Measurements from ENCODE around the gene DIP2A.

DIP2A gene

GRCh38 chr21:46434322-46434958, 24.3 kb upstream of the DIP2A start:
- Histone ChIP-seq H3K36me3 (ENCODE audit: control insufficient read depth in 5 of 5, insufficient read depth in 5 of 5, low read length in 5 of 5) (peaks cover 2 to 88% (median 71%) of the 10 kb centered on the region in 5 donors), H3K4me3 (ENCODE audit: low read depth in 1 of 5, low read length in 5 of 5) (no peak overlapping the region), H3K27me3 (ENCODE audit: control insufficient read depth in 5 of 5, insufficient read depth in 4 of 5, low read length in 5 of 5) (no peaks in the 10 kb centered on the region), H3K4me1 (ENCODE audit: control insufficient read depth in 5 of 5, insufficient read depth in 5 of 5, low read length in 5 of 5) (peaks cover 0 to 7% (median 0%) of the 10 kb centered on the region in 5 donors), H3K9me3 (ENCODE audit: control insufficient read depth in 5 of 5, low read length in 5 of 5) (no peaks in the 10 kb centered on the region), H3K27ac (ENCODE audit: low read depth, low read length) (no peak overlapping the region), H3K9ac (ENCODE audit: low read length in 5 of 5) (no peak overlapping the region)

- Histone ChIP-seq H3K9me3 (ENCODE audit: control insufficient read depth in 5 of 5, low read length in 5 of 5) (no peaks in the 10 kb centered on the region), H3K4me3 (ENCODE audit: low read depth in 1 of 5, low read length in 5 of 5) (no peak overlapping the region), H3K4me1 (ENCODE audit: control insufficient read depth in 5 of 5, insufficient read depth in 5 of 5, low read length in 5 of 5) (peaks cover 0 to 7% (median 0%) of the 10 kb centered on the region in 5 donors), H3K27me3 (ENCODE audit: control insufficient read depth in 5 of 5, insufficient read depth in 4 of 5, low read length in 5 of 5) (no peaks in the 10 kb centered on the region), H3K36me3 (ENCODE audit: control insufficient read depth in 5 of 5, insufficient read depth in 5 of 5, low read length in 5 of 5) (peaks cover 2 to 88% (median 73%) of the 10 kb centered on the region in 5 donors), H3K9ac (ENCODE audit: low read length in 5 of 5) (no peak overlapping the region), H3K27ac (ENCODE audit: low read depth, low read length) (no peak overlapping the region)
These were observed 22.9 kb upstream of the DIP2A start for GRCh38 chr21:46435786-46436227.

- Histone ChIP-seq H3K9me3 (ENCODE audit: control insufficient read depth in 5 of 5, low read length in 5 of 5) (no peaks in the 10 kb centered on the region), H3K27ac (ENCODE audit: low read depth, low read length) (no peak overlapping the region), H3K9ac (ENCODE audit: low read length in 5 of 5) (no peak overlapping the region), H3K27me3 (ENCODE audit: control insufficient read depth in 5 of 5, insufficient read depth in 4 of 5, low read length in 5 of 5) (no peaks in the 10 kb centered on the region), H3K36me3 (ENCODE audit: control insufficient read depth in 5 of 5, insufficient read depth in 5 of 5, low read length in 5 of 5) (peaks cover 2 to 88% (median 73%) of the 10 kb centered on the region in 5 donors), H3K4me3 (ENCODE audit: low read depth in 1 of 5, low read length in 5 of 5) (no peak overlapping the region), H3K4me1 (ENCODE audit: control insufficient read depth in 5 of 5, insufficient read depth in 5 of 5, low read length in 5 of 5) (peaks cover 0 to 5% (median 0%) of the 10 kb centered on the region in 5 donors)
These were observed 22.1 kb upstream of the DIP2A start for GRCh38 chr21:46436621-46437020.

- H3K27ac ChIP-seq (ENCODE audit: low read depth, low read length): no peak overlapping the region
- no peaks in the 10 kb centered on the region for H3K27me3 ChIP-seq (ENCODE audit: control insufficient read depth in 5 of 5, insufficient read depth in 4 of 5, low read length in 5 of 5)
- no peaks in the 10 kb centered on the region for H3K9me3 ChIP-seq (ENCODE audit: control insufficient read depth in 5 of 5, low read length in 5 of 5)
- peaks cover 2 to 88% (median 73%) of the 10 kb centered on the region in 5 donors for H3K36me3 ChIP-seq (ENCODE audit: control insufficient read depth in 5 of 5, insufficient read depth in 5 of 5, low read length in 5 of 5)
- H3K4me3 ChIP-seq (ENCODE audit: low read depth in 1 of 5, low read length in 5 of 5): no peak overlapping the region
- no peak overlapping the region for H3K9ac ChIP-seq (ENCODE audit: low read length in 5 of 5)
- H3K4me1 ChIP-seq (ENCODE audit: control insufficient read depth in 5 of 5, insufficient read depth in 5 of 5, low read length in 5 of 5): no peaks in the 10 kb centered on the region
These were observed 21.6 kb upstream of the DIP2A start for GRCh38 chr21:46437096-46437498.

- no peak overlapping the region for H3K4me3 ChIP-seq (ENCODE audit: low read depth in 1 of 5, low read length in 5 of 5)
- H3K36me3 ChIP-seq (ENCODE audit: control insufficient read depth in 5 of 5, insufficient read depth in 5 of 5, low read length in 5 of 5): peaks cover 0 to 88% (median 73%) of the 10 kb centered on the region in 5 donors
- no peak overlapping the region for H3K9ac ChIP-seq (ENCODE audit: low read length in 5 of 5)
These were observed 21.2 kb upstream of the DIP2A start for GRCh38 chr21:46437511-46437910.

GRCh38 chr21:46438241-46438640, 20.4 kb upstream of the DIP2A start:
- H3K36me3 ChIP-seq (ENCODE audit: control insufficient read depth in 5 of 5, insufficient read depth in 5 of 5, low read length in 5 of 5): peaks cover 0 to 89% (median 79%) of the 10 kb centered on the region in 5 donors
- H3K27ac ChIP-seq (ENCODE audit: low read depth, low read length): no peak overlapping the region
- no peak overlapping the region for H3K4me3 ChIP-seq (ENCODE audit: low read depth in 1 of 5, low read length in 5 of 5)
- H3K9me3 ChIP-seq (ENCODE audit: control insufficient read depth in 5 of 5, low read length in 5 of 5): no peaks in the 10 kb centered on the region
- no peak overlapping the region for H3K9ac ChIP-seq (ENCODE audit: low read length in 5 of 5)
- no peaks in the 10 kb centered on the region for H3K4me1 ChIP-seq (ENCODE audit: control insufficient read depth in 5 of 5, insufficient read depth in 5 of 5, low read length in 5 of 5)
- H3K27me3 ChIP-seq (ENCODE audit: control insufficient read depth in 5 of 5, insufficient read depth in 4 of 5, low read length in 5 of 5): no peaks in the 10 kb centered on the region

More at GRCh38 chr21:46437511-46437910, 21.2 kb upstream of the DIP2A start:
- no peaks in the 10 kb centered on the region for H3K4me1 ChIP-seq (ENCODE audit: control insufficient read depth in 5 of 5, insufficient read depth in 5 of 5, low read length in 5 of 5)
- no peak overlapping the region for H3K27ac ChIP-seq (ENCODE audit: low read depth, low read length)
- H3K27me3 ChIP-seq (ENCODE audit: control insufficient read depth in 5 of 5, insufficient read depth in 4 of 5, low read length in 5 of 5): no peaks in the 10 kb centered on the region
- H3K9me3 ChIP-seq (ENCODE audit: control insufficient read depth in 5 of 5, low read length in 5 of 5): no peaks in the 10 kb centered on the region

GRCh38 chr21:46439906-46440305, 18.8 kb upstream of the DIP2A start:
- Histone ChIP-seq H3K36me3 (ENCODE audit: control insufficient read depth in 5 of 5, insufficient read depth in 5 of 5, low read length in 5 of 5) (peaks cover 2 to 87% (median 73%) of the 10 kb centered on the region in 5 donors), H3K4me3 (ENCODE audit: low read depth in 1 of 5, low read length in 5 of 5) (no peak overlapping the region), H3K9ac (ENCODE audit: low read length in 5 of 5) (no peak overlapping the region), H3K4me1 (ENCODE audit: control insufficient read depth in 5 of 5, insufficient read depth in 5 of 5, low read length in 5 of 5) (peaks cover 0 to 9% (median 5%) of the 10 kb centered on the region in 5 donors), H3K27me3 (ENCODE audit: control insufficient read depth in 5 of 5, insufficient read depth in 4 of 5, low read length in 5 of 5) (no peaks in the 10 kb centered on the region), H3K9me3 (ENCODE audit: control insufficient read depth in 5 of 5, low read length in 5 of 5) (no peaks in the 10 kb centered on the region), H3K27ac (ENCODE audit: low read depth, low read length) (no peak overlapping the region)

- Histone ChIP-seq H3K27ac (ENCODE audit: low read depth, low read length) (no peak overlapping the region), H3K27me3 (ENCODE audit: control insufficient read depth in 5 of 5, insufficient read depth in 4 of 5, low read length in 5 of 5) (no peaks in the 10 kb centered on the region), H3K4me1 (ENCODE audit: control insufficient read depth in 5 of 5, insufficient read depth in 5 of 5, low read length in 5 of 5) (peaks cover 0 to 9% (median 7%) of the 10 kb centered on the region in 5 donors), H3K36me3 (ENCODE audit: control insufficient read depth in 5 of 5, insufficient read depth in 5 of 5, low read length in 5 of 5) (peaks cover 2 to 84% (median 69%) of the 10 kb centered on the region in 5 donors), H3K9me3 (ENCODE audit: control insufficient read depth in 5 of 5, low read length in 5 of 5) (no peaks in the 10 kb centered on the region), H3K4me3 (ENCODE audit: low read depth in 1 of 5, low read length in 5 of 5) (no peak overlapping the region), H3K9ac (ENCODE audit: low read length in 5 of 5) (no peak overlapping the region)
These were observed 17.4 kb upstream of the DIP2A start for GRCh38 chr21:46441331-46441730.

GRCh38 chr21:46441961-46442498, 16.7 kb upstream of the DIP2A start:
- H3K36me3 ChIP-seq (ENCODE audit: control insufficient read depth in 5 of 5, insufficient read depth in 5 of 5, low read length in 5 of 5): peaks cover 2 to 78% (median 63%) of the 10 kb centered on the region in 5 donors
- no peak overlapping the region for H3K9ac ChIP-seq (ENCODE audit: low read length in 5 of 5)

GRCh38 chr21:46442938-46443337, 15.8 kb upstream of the DIP2A start:
- Histone ChIP-seq H3K9me3 (ENCODE audit: control insufficient read depth in 5 of 5, low read length in 5 of 5) (no peaks in the 10 kb centered on the region), H3K4me3 (ENCODE audit: low read depth in 1 of 5, low read length in 5 of 5) (no peak overlapping the region), H3K27ac (ENCODE audit: low read depth, low read length) (no peak overlapping the region), H3K9ac (ENCODE audit: low read length in 5 of 5) (no peak overlapping the region), H3K4me1 (ENCODE audit: control insufficient read depth in 5 of 5, insufficient read depth in 5 of 5, low read length in 5 of 5) (peaks cover 0 to 9% (median 7%) of the 10 kb centered on the region in 5 donors), H3K36me3 (ENCODE audit: control insufficient read depth in 5 of 5, insufficient read depth in 5 of 5, low read length in 5 of 5) (peaks cover 2 to 72% (median 54%) of the 10 kb centered on the region in 5 donors), H3K27me3 (ENCODE audit: control insufficient read depth in 5 of 5, insufficient read depth in 4 of 5, low read length in 5 of 5) (no peaks in the 10 kb centered on the region)

More at GRCh38 chr21:46441961-46442498, 16.7 kb upstream of the DIP2A start:
- no peak overlapping the region for H3K27ac ChIP-seq (ENCODE audit: low read depth, low read length)
- peaks cover 0 to 9% (median 7%) of the 10 kb centered on the region in 5 donors for H3K4me1 ChIP-seq (ENCODE audit: control insufficient read depth in 5 of 5, insufficient read depth in 5 of 5, low read length in 5 of 5)
- H3K4me3 ChIP-seq (ENCODE audit: low read depth in 1 of 5, low read length in 5 of 5): no peak overlapping the region
- H3K27me3 ChIP-seq (ENCODE audit: control insufficient read depth in 5 of 5, insufficient read depth in 4 of 5, low read length in 5 of 5): no peaks in the 10 kb centered on the region
- H3K9me3 ChIP-seq (ENCODE audit: control insufficient read depth in 5 of 5, low read length in 5 of 5): no peaks in the 10 kb centered on the region

Measured in subcutaneous abdominal adipose tissue (tissue), 5 donors.